NCI-H1105 treated with DMSO at 0.1 percent for 48 hours (cell line): ENCODE data around the gene SLC36A3.
A peak's percentile ranks its signal among the peaks of the same experiment; 100 is the strongest.

Experiments
- DNase-seq: peaks from one replicate; lab custom pipeline; 2025; lab: John Stamatoyannopoulos, UW

SLC36A3 gene

DNA sequence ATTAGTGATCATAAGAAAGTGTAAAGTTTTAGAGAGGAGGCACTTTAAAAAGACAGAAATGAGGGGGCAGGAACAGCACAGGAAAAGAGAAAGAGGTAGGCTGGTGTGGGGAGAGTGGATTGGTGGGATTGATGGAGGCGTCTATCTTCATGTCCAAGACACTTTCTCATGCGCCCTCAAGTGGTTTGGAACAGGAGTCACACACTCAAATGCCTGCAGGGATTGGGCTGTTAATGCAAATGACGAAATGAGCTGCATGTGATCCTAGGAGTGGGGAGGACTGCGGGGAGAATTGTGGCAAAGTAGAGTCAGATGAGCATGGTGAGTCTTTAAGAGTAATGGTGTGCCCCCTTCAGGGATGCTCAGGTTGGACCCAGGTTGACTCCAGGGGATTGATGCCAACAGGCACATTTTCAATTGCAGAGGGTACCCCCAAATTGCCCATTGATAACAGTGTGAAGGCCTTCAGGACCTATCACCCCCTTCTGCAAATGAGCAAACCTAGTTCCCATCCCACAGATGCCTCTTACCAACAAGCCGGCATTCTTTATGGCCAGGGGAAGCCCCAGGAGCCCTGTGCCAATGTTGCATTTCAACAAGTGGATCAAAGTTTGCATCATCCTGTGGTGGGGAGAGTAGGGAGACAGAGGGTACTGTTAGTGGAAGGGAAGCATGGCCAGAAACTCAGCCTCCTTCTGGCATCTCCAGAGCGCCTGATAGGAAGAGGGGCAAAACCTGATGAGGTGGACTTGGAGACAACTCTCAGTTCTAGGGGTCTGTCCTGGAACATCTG is 5.3 kb downstream of the SLC36A3 start:
- DNase-seq = no peak

DNA sequence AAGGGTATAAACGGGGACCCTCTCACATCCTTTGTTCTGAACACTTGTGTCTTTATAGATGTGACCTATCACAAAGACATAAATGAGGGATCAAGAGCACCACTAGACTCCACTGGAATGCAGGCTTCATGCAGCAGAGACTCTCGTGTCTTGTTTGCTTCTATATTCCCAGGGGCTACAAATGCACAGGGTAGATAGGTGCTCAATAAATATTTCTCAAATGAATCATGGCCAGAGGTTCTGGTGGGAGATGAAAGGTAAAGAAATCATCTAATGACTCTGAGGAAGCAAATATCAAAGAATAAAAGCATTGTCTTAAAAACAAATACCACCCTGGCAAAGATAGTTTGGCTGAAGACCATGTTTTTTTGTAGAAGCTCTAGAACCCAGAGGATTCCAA is 6.6 kb downstream of the SLC36A3 start:
- no peak for DNase-seq

DNA sequence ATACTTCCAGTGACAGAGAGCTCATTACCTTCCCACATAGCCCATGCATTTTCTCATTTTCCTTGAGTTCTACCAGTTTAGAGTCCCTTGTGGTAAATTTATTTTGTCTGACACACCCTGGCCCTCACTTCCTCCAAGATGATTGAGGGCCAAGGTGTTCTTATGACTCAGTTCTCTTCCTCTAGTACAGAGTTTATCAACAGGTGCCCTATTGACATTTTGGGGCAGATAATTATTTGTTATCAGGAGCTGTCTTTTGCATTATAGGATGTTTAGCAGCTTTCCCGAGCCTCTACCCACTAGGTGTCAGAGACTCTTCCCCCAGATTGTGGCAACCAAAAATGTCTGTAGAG is 7.1 kb downstream of the SLC36A3 start:
- no peak for DNase-seq

DNA sequence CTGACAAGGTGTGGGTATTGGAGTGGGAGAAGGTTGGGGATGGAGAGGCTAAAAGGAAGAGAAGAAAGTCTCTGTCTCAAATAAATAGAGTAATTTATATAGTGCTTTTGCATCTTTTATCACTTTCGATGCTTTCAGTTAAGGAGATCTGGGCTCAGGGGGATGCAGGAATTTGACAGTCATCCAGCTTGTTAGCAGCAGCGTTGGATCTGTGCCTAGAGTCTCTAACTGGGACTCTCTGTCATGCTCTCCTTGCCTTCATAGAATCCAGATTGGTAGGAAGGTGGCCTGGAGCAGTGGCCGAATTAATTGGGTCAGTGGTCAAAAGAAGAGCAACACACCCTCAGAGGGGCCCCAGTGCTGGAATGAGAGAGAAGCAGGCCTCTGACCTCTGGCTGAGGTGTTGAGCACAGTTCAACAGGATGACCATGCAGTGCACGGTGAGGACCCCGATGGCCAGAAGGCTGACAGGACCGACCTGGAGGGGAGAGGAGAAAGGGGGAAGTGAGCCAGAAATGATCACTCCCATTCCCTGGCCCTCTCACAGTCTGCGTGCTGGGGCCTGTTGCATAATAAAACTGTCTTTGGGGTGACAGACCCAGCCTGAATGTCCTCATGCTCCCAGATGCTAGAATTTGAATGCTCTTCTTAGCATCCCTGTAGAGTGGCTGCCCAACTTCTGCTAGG is 7.6 kb downstream of the SLC36A3 start:
- DNase-seq = no peak

DNA sequence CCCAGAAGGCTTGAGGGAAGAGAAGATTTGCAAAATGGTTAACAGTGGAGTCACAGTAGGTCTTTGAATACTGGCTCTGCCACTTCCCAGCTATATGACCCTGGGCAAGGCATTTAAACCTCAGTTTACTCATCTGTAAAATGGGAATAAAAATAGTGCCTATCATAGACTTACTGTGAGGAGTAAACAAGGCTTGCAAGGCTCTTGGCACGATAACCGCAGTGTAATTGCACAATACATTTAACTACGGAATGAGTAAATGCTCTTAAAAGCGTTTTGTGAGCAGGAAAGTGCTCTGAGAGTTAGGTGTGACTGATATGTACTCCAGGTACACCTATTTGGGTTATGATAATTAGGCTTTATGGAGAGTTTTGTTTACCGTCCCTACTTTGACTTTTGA is 8.4 kb downstream of the SLC36A3 start:
- no peak for DNase-seq

DNA sequence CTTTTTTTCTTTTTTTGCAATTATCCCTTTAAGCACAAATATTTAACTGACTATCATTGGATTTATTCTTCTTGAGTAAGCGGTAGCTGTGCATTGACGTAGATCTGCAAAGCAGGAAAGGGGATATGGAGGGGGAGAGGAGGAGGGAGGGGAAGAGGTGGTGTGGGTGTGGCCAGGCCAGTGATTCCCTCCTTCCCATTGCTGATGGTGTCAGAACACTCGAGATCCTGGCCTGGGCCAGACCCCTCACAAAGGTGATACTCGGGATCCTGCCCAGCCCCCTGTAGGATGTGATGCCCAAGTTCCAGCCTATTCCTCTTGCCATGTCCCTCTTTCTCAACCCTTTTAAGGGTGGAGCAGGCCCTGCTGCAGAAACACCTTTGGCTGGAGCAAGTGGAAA is 9.9 kb downstream of the SLC36A3 start:
- no peak for DNase-seq

DNA sequence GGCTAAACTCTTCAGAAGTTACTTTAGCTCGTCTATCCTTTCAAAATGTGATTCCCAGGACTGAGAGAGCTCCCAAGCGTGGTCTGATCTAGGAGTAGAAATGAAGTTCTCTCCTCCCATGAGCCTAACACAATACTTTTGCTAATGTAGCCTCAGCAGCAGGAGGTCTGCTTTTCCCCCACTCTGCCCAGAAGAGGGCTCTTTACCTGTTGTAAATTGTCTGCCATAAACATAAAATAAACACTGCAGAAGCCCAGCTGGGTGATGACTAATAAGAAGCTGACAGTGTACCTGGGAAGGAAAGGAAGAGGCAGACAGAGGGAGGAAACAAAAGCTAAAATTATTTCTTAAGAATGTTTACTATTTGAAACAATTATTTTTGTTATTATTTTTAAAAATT is 15.4 kb downstream of the SLC36A3 start:
- DNase-seq = peak; percentile 5

DNA sequence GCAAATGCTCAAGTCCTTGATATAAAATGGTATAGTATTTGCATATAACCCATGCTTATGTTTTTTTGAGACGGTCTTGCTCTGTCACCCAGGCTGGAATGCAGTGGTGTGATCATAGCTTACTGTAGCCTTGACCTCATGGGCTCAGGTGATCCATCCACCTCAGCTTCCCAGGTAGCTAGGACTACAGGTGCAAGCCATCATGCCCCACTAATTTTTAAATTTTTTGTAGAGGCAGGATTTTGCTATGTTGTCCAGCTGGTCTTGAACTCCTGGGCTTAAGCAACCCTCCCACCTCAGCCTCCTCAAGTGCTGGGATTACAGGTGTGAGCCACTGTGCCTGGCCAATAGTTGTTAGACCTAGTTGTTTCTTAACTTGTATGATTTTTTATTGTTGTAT is 17.3 kb downstream of the SLC36A3 start:
- no peak for DNase-seq

DNA sequence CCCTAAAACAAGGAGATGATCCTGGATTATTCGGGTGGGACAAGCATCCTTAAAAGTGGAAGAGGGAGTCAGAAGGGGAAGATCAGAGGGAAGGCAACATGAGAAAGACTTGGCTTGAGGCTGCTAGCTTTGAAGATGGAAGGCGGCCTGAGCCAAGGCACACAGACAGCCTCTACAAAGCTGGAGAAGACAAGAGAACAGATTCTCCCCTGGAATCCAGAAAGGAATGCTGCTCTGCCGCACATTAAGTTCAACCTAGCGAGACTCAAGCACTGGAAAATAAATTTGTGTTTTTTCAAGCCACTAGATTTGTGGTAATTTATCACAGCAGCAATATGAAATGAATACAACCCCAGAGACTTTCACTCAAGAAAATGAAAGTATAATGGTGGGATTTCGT is 17.9 kb downstream of the SLC36A3 start:
- DNase-seq = no peak

DNA sequence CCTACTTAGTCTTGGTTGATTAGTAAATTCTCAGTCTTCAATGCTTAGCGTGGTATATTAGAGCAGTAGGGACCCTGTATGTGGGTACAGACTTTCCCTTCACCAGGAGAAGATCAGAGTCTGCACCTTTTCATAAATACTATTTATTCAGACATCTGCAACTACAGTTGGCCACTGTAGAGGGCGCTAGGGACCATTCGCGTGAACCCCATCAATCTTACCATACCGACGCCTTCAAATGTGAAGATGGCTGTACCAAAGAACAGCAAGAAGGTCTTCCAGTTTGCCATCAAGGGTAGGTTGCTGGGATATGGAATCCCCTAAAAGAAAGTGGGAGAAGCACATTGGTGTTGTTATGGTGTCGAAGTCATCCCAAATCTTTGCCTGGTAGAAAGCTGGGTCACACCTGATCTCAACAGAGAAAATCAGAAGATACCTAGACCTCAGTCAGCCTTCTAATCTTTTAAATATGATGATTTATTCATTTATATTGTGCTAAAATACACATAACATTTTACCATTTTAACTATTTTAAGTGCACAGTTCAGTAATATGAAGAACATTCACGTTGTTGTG is 19.1 kb downstream of the SLC36A3 start:
- DNase-seq = no peak

DNA sequence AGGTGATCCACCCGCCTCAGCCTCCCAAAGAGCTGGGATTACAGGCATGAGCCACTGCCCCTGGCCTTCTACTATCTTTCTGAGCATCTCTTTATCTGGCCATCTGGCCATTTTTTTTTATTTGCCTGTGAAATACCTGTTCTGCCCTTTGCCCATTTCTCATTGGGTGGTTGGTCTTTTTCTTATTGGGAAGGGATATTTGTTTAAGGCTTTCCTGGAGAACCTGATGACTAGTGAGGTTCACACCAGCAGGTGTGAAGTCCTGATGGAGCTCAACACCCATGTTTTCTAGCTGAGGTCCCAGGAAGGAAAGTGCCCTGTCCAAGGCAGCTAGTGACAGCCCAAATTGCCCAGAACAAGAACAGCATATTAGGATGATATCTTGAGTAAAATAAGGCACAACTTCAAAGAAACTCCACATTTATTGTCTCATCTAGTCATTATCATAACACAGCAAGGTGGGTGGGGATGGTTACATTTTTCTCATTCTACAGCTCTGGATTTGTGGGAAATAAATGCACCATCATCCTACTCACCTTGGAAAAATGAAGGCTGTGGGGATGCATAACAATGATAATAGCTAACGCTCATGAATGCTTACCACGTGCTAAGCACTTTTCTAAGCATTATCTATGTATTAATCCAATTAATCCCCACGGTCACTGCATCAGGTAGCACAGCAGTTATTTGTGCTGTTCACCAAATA is 20.3 kb downstream of the SLC36A3 start:
- DNase-seq = no peak

DNA sequence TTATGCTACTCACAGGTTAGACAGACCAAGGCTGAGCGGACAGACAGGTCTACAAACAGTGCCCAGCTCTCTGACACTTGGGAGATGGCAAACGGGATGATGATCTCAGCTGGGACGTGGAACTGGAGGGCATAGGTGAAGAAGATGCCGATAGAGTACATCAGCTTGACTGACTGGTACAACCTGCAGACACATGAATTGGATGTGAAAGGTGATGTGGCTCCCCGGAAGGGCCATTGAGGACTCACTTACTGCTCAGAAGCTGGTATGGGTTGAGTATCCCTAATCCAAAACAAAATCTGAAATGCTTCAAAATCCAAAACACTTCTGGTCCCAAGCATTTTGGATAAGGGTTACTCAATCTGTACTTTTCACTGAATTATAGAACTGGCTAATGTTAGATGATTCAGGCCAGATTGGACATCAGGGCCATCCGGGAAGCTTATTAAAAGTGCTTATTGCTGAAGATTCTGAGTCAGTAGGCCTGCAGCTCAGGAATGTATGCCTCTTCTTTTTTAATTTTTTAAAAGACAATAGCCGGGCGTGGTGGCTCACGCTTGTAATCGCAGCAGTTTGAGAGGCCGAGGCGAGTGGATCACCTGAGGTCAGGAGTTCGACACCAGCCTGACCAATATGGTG is 22.4 kb downstream of the SLC36A3 start:
- no peak for DNase-seq

DNA sequence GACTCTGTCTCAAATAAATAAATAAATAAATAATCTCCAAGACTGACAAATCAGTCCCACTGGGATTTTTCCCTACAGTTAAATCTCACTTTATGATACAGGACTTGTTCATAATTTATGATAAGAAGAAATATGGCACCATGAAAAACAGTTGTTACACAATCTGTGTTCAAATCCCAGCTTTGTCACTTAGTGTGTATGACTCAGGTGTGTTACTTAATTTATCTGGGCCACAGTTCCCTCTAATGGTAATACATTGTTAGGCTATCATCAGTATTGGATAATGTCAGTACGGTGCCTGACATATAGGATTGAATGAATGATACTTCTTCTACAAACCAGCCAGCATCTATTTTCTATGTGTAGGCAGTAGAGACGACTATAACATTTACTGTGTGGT is 23.1 kb downstream of the SLC36A3 start:
- no peak for DNase-seq

DNA sequence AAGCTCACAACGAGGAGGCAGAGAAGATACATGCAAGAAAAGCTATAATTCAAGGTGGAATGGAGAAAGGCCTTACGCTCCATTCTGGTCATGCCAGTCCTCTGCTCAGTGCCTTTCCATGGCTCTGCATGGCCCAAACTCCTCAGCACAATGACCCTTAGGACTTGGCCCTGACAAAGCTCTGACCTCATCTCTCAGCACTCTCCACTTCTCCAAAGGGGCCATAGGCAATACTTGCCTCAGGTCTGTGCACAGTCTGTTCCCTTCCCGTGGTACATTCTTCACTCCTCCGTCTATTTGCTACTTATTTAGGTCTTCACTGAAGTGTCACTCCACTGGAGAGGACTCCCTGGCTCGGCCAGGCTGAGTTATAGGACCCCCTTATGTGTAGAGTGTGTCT is 24.7 kb downstream of the SLC36A3 start:
- no peak for DNase-seq

DNA sequence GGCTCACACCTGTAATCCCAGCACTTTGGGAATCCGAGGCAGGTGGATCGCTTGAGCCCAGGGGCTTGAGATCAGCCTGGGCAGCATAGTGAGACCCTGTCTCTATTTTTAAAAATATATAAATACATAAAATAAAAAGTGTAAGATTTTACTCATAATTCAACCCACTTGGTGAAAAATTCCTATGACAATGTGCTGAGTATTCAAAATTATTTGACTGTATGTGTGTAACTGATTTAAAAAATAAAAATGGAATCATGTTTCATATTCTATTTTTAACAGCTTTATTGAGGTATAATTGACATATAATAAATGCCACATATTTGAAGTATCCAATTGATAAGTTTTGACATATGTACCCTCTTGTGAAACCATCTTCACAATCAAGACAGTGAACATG is 27.8 kb downstream of the SLC36A3 start:
- no peak for DNase-seq

DNA sequence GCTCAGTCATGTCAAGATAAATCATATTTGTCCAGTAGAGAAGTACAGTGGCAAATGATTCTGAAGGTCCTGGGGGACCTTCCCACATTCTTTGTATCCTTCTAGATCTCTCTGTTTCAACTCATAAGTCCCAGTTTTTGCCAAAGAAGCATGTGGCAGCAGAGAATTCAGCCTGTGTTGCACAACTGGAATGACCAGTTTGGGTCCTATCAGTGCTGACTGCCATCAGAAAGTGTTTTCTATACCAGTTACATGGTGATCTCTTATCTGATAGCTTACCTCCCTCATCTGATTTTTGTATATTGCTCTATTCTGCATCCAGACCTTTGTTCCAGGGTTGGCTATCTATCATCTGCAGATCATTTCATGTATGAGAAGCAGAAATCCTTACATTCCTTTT is 28.9 kb downstream of the SLC36A3 start:
- DNase-seq = no peak

DNA sequence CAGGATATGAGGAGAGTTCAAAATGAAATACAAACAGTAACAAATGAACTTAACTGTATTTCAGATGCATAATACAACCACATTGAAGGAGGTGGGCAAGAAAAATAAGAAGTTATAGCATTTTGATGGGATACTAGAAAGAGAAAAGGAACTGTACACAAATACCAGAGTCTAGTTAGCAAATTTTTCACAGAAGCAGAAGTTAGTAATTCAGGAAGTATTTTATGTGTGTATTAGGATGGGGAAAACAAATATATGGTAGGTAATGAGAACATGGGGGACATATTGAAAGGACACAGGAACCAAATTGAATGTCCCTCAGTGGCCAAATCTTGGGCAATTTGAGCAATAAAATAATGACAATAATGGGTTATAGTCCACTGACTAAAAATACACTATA is 32.2 kb downstream of the SLC36A3 start:
- DNase-seq = no peak

DNA sequence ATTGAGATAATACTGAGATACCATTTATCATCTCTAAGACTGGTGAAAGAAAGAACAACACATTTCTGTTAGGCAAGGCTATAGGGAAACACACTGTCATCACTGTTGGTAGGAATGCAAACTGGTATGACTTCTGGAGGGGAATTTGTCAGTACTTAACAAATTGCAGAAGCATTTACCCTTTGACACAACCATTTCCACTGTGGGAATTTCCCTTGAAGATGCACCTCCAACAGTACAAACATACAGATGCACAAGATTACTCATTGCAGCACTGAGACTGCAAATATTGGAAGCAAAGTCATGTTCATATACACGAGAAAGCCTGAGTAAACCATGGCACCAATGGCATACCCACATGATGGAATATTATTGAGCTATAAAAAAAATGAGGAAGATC is 33.0 kb downstream of the SLC36A3 start:
- DNase-seq = no peak

DNA sequence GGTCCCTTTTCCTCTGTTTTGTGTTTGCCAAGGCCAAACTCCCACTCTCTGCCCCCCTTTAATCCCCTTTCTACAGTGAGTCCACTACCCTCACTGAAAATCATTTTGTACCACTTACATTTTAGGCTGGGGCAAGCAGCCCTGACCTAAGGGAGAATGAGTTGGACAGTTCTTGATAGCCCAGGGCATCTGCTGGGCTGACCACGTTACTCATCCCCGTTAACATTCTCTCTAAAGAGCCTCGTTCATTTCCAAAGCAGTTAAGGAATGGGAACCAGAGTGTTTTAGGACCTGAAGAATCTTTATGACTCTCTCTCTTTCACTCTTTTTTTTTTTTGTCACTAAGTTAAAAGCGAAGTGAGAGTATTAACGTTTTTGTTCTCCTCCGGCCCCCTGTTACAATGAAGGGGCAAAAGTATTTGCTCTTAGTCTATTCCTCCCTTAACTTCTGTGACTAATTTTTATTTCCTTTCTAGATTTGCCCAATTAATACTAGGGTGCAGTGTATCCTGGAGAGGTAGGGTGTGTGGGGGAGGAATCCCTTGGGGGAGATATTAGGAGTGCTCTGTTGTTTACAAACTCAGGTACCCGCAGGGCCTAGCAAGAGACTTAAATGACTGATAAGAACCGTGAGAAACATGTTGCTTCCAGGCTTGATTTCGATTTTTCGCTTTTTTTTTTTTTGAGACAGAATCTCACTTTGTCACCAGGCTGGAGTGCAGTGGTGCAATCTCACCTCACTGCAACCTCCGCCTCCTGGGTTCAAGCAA is 35.9 kb downstream of the SLC36A3 start:
- no peak for DNase-seq

DNA sequence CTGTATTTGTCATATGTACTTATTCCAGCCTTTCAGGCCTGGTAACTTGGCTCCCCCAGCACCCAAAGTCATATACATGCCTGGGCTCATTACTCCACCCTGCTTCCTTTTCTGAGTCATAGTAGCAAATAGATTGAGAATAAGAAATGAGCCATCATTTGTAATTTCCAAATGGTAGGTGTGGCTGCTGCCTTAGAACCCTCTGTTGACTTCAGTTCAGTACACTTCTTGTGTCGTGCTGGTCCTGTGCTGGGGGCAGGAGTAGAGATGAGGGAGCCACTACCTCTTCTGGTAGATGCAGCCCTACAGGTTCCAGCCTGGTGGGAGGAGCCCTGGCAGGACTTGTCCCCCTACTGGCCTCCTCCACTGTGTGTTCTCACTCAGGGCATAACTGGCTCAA is 39.5 kb downstream of the SLC36A3 start:
- DNase-seq = no peak

DNA sequence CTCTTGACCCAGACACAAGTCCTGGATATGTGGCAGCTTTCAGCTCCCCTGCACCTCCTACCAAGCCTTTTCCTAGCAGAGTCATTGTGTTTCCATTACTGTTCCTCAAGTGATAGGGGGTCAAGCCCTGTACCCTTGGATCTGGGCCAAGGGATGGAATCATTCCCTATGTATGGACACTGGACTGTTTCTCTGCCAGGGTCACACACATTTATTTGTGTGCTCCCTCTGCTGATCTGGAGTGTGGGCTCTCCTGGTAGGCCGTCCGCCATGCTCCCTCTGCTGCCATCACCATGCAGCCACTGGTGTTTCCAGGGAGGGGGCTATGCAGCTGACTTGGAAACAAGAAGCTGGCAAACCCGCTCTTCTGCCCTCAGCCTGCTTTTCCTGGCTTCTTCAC is 41.0 kb downstream of the SLC36A3 start:
- no peak for DNase-seq

DNA sequence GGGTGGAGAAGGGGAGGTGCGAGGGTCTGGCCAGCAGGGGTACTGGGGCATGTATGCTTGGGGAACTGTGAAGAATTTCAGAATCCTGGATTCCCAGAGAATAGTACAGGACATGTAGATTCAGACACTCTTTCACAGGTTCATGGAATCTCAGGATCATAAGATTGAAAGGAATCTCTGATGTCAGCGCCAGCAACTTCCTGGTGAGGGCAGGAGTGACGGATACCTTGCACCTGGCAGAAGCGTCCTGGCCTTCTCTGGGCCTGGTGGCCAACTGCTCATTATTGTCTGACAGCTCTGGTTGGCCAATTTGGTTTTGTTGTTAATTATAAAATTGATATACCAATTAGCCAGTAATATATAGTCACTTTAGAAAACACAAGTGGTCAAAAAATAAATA is 43.6 kb downstream of the SLC36A3 start:
- no peak for DNase-seq
